GM18508 (cell line): ENCODE results near the gene SIKE1.
"Not testable (repeated sequence)": the region's sequence is repeated elsewhere in the genome, so short reads cannot be mapped to it uniquely, and the experiment has no call there.

Source experiments
- ATAC-seq: cut with Tn5 transposase; IDR thresholded peaks from one replicate; pipeline ENCODE4 v1.9.1; 2021; ENCODE audit warnings: moderate number of reproducible peaks; ENCODE audit not compliant: insufficient read depth, unreplicated experiment

The SIKE1 gene

DNA sequence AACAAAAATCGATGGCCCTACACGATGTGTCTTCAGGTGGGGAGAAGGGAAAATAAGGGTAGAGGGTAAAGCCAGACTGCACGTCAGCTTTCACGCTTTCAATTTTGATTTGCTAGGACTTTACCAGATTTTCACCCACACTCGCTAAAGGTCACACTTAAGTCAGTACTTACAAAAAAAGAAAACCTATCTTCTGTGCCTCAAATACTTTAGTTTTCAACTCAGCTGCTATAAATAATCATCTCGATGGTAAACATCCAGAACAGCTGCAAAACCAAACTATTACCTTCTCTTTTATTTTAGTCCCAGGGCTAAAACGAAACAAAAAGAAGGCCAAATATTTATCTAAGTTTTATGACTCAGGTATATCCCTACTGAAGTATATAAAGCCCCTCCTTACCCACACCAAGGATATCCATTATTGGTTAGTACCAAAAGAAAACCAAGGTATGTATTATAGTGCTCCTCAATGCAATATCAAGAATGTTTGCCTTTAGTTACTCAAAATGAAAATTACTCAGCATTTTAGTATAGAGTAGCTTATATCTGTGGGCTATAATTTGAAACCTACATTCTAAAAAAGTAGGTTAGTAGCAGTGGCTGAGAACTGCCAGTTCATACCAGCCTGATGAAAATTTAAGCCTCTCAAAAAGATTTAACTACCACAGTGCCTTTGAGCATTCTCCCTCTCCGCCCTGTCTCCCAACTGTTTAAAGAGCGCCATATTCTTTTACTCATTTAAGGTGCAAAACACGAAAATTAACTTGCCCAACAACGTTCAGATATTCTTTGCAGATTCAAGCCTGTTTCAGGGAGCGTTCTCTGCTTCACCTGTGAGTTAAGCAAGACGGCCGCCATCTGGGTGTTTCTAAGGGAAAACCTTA lies 24.2 kb downstream of the SIKE1 start:
- peak; percentile 38 for ATAC-seq

DNA sequence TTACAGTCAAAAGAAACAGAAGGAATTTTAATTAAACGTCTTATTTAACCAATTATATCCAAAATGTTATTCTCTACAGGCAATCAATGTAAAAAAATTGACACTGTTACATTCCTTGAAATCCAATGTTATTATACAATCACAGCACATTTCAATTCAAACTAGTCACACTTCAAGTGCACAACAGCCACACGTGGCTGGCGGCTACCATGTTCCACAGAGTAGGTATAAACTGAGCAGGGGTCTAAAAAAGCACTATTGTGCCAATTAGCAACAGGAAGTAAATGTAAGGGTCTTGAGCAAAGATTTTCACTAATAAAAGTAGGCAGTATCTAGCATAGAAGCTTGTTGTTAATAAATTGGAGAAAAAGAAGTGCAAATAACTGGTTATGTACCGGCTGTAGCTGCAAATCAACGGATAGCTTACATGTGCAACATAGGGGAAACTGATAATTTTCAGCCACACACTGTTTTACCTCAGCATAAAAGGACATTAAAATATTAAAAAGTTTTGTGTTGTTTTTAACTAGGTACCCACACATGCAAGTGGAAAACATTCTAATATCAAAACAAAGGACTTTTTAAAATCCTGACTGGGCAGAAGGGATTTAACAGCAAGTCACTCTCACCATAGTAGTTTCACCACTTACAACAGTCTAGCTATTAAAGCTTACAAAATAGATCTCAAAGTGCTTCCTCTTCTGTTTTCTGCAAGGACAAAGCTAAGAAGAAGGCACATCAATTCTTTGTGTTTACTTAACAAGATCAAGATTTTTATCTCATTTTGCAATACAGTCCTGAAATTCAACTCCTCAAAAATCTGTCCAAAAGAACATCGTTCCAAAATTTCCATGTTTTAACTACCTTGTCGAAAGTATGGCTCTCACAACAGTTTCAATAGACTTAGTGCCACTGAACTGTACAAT lies 25.2 kb downstream of the SIKE1 start:
- no peak for ATAC-seq

DNA sequence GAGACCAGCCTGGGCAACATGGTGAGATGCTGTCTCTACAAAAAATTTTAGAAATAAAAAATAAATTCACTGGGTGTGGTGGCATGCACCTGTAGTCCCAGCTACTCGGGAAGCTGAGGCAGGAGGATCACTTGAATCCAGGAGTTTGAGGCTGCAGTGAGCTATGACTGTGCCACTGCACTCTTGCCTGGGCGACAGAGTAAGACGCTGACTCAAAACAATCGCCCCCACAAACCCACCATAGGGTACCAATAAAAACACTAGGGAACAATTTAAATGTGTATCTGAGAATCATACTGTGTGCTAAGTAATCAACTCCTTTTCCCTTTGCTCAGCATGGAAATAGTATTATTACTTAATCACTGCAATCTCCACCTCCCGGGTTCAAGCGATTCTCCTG lies 26.8 kb downstream of the SIKE1 start:
- ATAC-seq = not testable (repeated sequence)

DNA sequence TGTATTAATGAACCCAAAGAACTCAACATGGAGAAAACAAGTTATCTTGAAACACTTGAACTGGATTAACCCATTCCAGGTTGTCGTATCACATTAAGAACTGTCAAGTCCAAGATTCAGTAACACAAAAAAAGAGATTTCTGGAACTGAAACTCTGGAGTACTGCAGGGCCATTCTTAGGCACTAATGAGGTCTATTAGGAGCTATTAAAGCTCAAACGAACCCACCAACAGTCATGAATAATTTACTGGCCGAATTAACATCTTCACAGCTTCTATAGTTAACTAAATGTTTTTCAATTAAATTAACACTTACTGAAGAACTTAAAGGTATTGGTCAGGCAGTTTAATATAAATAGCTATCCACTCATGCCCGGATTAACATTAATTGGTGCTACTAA lies 27.3 kb downstream of the SIKE1 start:
- no peak for ATAC-seq

DNA sequence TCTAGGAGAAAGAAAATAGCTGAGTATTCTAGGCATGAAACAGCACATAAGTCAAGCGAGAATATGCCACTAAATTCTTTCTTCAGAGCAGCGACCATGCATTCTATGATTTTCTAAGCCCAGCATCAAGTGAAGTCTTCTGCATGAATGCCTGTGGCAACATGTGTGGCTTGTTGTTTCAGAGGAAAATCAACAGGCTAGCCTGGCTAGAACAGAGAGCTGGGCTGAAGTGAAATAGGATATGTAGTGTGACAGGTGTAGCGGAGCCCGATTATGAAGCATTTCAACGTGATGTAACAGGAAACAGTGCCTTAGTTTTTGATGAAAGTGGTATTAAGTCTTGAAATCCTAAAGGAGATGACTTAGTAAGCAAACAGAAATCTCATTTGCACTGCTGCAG lies 29.7 kb downstream of the SIKE1 start:
- no peak for ATAC-seq

DNA sequence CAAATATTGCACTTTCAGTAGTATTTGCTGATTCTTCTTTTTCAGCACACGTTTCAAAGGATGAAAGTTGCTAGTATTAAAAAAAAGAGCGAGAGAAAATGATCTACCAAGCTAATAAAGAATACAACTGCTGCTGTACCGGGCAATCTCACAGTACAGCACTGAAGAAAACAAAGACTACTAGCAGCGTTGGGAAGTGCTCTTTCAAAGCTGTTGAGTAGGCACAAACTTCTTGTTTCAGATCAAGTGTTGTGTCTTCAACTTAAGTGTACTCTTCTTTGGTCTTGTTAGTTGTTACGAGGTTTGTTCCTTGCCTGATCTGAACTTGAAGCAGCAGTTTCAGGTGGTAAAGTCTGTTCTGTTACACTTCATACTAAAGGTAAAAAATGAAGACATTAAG lies 30.6 kb downstream of the SIKE1 start:
- ATAC-seq = no peak

DNA sequence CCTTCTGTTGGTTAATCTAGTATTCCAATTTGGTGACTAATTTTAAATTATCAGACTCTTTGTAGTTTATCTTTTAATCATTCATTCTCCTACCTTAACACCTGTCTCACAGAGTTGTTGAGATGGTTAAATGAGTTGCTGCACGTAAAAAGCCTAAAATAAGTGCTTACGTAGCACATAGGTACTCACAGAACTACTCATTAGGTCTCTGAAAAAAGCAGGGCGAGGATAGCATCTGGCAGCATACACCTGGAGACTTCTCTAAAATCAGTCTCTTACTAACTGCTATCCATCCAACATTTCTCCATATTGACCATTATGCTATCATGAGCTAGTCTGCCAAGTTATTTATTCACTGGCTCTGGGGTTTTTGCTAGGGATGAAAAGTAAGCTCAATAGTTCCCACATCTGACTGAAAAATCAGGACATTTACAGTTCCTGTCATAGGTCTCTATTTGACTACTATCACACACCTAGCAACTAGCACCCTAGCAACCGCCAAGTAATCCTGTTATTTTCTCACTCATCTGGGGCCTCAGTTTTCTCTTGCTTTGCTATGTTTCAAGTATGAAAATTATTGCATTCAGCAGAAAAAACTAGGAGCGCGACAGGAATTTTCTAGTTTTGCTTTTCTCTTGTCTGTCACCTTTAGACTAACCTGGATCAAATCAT lies 33.9 kb downstream of the SIKE1 start:
- no peak for ATAC-seq

DNA sequence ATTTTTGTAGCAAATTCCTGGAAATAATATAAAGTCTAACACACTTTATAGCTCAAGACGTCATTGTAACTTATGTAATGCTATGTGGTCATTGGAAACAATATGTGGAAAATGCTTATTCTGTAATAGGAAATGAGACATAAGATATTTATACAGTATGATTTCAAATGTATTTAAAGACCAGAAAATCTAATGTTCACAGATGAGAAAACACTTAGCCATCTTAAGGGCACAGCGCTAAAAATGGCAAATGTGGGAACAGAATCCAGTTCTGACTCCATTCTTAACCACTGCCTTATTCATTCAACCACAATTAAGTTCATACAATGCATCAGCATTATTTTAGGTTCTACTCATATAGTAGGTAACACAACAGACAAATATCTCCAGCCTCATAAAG lies 35.2 kb downstream of the SIKE1 start:
- no peak for ATAC-seq

DNA sequence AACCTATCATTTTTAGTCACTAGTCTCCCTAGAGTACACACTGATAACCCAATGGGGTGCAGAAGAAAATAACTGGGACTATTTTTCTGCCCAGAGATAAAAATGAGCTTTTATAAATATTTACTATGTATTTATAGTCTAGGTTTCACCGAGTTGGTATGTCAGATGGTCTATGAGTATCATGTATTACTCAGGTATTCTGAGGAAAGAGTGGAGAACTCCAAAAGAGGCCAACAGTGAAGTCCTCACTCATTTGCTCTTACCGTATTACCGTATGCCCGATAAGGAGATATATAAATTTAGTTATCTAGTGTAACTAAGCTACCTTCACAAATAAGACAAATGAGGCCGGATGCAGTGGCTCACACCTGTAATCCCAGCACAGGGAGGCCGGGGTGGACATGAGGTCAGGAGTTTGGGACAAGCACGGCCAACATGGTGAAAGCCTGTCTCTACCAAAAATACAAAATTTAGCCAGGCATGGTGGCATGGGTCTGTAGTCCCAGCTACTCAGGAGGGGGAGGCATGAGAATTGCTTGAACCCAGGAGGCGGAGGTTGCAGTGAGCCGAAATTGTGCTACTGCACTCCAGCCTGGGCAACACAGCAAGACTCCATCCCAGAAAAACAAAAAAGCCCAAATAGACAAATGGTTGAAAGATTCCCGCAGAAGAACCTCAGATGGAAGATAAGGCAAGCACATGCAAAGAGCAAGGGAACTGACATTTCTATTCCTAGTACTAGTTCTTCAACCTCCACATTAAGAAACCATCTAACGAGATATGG lies 38.3 kb downstream of the SIKE1 start:
- ATAC-seq = no peak

DNA sequence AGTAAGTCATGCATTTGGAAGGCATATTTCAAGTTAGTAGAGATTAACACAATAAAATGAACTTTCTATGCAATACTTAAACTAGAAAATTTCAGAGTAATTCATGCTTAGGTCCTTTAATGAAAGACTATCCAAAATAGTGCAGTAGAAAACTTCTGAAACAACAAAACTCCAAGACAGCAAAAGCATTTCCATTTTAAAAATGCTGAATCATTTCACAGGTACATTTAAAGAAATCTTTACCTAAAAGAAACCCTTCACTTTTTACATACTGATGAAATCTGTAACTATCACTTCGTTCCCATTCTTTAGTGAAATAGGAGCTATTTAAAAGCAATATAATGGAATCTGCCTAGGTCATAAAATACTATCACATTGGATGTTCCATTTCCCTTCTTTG lies 40.2 kb downstream of the SIKE1 start:
- ATAC-seq = no peak

DNA sequence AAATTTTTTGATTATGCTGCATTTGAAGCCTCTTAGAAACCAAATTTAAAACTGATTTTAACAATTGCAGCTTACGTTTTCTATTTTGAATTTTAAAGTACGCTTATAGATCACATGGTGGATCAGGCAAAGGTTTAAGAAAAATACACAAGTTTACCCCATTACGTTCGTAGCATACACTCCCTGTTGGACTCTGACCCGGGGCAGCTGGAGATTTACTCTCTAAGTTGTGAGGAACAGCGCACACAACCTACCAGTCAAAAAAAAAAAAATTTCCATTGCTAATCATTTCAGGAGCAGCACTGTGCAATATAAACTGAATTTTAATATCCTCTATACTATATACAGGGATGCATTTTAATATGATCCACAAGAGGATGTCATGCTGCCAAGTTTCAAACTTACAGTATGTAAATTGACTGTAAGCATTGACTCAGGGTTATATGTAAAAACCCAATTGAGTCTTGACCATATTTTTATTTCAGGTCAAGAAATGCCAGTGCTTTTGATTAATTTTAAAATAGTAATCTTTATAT lies 43.1 kb downstream of the SIKE1 start:
- no peak for ATAC-seq

DNA sequence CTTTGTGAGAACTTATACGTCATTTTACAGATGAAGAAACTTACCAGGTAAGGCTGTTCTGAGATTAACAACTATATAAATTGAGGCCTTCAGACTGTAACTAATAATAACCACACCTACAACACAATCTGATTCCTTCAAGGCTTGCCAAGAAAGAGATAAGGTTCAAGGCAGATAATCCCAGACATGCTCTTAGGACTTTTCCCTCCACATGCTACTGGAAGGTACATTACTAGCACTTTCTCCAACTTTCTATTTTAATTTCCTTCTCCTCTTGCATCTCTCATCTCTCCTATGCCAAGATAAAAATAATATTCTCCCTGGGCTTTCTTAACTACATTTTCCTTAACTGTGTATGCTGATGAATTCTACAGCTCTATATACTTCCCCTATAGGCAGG lies 45.0 kb downstream of the SIKE1 start:
- no peak for ATAC-seq

DNA sequence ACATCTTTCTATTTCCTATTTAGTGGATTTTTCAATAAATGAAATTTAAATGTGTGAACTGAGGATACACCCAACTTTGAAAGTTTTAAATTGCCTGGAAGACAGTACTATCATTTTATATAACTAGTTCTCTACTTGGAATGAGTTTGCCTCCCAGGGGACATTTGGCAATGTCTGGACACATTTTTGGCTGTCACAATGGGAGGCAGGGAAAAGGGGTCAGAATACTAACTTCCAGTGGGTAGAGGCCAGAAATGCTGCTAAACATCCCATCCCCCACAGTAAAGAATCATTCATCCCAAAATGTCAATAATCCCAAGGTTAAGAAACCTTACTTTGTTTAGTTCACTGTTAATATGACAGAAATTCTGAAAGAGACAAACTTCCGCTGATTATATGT lies 50.7 kb downstream of the SIKE1 start:
- no peak for ATAC-seq

DNA sequence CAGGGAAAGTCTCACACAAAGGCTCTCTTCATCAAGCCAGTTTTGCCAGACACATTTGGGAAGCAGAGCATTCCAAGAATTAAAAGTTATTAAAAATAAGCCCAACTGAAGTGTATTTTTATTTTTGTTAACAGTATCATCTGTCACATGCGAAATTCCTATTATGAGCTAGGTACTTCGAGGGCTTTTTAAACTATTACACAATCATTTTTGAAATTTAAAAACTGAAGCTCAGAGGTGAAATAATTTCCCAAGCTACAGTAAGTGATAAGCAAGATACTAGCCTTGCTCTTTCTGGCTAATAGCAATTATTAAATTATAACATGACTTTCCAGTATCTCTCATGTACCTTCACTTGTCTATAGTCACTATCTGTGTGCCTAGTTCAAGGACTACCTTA lies 51.9 kb downstream of the SIKE1 start:
- ATAC-seq = no peak

DNA sequence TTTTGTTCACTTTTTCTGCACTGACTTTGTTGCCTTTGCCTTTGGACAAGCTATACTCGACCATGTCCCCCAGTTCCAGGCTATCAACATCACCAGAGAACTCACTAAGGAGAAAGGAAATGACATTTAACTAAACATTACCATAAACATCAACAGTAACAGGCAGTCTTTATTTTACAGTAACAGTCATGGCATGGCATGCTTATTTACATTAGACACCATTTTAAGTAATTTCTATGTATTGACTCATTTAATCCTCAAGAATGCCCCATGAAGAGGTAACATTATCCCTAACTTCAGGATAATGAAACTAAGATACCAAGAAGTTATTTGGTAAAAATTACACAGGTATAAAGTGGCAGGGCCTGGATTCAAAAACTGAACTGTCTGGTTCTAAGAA lies 55.3 kb downstream of the SIKE1 start:
- no peak for ATAC-seq

DNA sequence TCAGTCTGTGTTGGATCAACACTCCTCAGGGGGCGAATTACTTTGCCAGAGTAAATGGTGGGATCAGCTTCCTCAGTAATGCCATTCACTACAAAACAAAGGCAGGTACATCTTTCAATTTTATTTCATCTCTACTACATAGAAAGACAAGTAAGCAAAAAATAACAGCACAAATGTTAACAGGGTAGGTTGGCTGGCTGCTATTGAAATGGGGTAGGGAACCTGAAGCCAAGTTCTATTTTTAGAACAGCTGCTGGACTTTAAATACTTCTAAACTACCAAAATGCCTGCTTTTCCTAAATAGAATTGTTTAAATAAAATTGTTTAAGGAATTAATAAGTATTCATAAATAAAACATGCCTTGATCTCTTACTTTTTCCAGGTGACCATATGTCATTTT lies 56.6 kb downstream of the SIKE1 start:
- no peak for ATAC-seq

DNA sequence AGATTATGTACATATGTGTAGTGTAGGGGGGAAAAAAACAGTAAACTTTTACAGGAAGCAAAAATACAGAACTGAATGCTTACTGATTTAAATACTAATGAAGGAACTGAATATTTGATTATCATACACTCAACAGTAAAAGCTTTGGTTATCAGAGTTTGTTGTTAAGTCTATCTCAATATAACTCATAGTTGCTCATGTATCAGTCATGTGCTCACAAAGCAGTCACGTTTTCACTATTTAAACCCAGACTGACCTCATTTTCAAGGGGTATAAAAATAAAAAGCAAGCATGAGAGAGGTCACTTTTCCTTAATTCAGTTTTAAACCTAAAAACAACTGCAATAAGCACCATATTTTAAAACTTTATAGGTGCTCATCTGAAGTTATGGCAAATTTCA lies 57.0 kb downstream of the SIKE1 start:
- no peak for ATAC-seq

DNA sequence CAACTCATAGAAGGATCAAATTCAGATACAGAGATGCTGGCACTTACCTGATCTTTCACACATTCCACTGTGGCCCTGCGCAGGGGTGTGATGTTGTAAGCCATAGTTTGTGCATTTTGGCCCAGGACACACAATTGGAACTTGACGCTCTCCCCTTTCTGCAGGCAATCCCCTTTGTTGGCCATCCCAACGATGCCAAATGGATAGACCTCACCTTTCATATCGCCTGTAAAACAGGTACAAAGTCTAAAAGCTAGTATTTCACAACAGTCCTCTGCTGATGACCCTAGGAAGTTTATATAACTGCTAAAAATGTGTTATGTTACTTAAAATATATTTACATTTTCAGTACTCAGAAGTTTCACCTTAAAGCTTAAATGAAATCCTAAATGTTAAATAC lies 60.0 kb downstream of the SIKE1 start:
- no peak for ATAC-seq
